SK-N-SH treated with all-trans-retinoic acid at 6 μM for 48 hours (cell line): Measurements from ENCODE around the gene RPP21.

Experiments
- ATAC-seq: fragments of 200-7000 bp; cut with Tn5 transposase; 3 replicates; pipeline ENCODE4 v1.9.1; 2020; ENCODE audit warnings: mild to moderate bottlenecking, moderate library complexity
- ARNTL ChIP-seq: fragments of 450-650 bp; formaldehyde crosslinking; IDR thresholded peaks from 2 replicates; pipeline ENCODE4 v1.5.0; 2020; ENCODE audit warnings: low read depth, mild to moderate bottlenecking, moderate library complexity, borderline replicate concordance
- BACH2 ChIP-seq: fragments of 250-450 bp; sonication (Bioruptor Pico); IDR thresholded peaks from 2 replicates; pipeline ENCODE4 v1.9.0; 2021; ENCODE audit warnings: mild to moderate bottlenecking, borderline replicate concordance
- CREB5 ChIP-seq: fragments of 250-450 bp; sonication (Bioruptor Pico); IDR thresholded peaks from 2 replicates; pipeline ENCODE4 v1.5.1; 2020; ENCODE audit warnings: low read depth, mild to moderate bottlenecking, moderate library complexity
- CSDC2 ChIP-seq: fragments of 250-450 bp; sonication (Bioruptor Pico); IDR thresholded peaks from 2 replicates; pipeline ENCODE4 v1.5.0; 2020; ENCODE audit warnings: mild to moderate bottlenecking, moderate library complexity
- CSRNP3 ChIP-seq: fragments of 250-450 bp; sonication (Bioruptor Pico); IDR thresholded peaks from 2 replicates; pipeline ENCODE4 v1.5.1; 2021; ENCODE audit warnings: mild to moderate bottlenecking, moderate library complexity
- ESRRG ChIP-seq: fragments of 250-450 bp; sonication (Bioruptor Pico); IDR thresholded peaks from 2 replicates; pipeline ENCODE4 v1.6.1; 2021; ENCODE audit warnings: mild to moderate bottlenecking
- GLIS3 ChIP-seq: fragments of 250-450 bp; sonication (Bioruptor Pico); IDR thresholded peaks from 2 replicates; pipeline ENCODE4 v1.5.0; 2020; ENCODE audit warnings: mild to moderate bottlenecking, moderate library complexity
- ISL1 ChIP-seq: fragments of 250-450 bp; sonication (Bioruptor Pico); IDR thresholded peaks from 2 replicates; pipeline ENCODE4 v2.1.2; 2022; ENCODE audit warnings: mild to moderate bottlenecking, moderate library complexity
- OSR1 ChIP-seq: fragments of 250-450 bp; sonication (Bioruptor Pico); IDR thresholded peaks from 2 replicates; pipeline ENCODE4 v1.8.0; 2022; ENCODE audit warnings: moderate library complexity, mild to moderate bottlenecking, inconsistent platforms
- PATZ1 ChIP-seq: fragments of 250-450 bp; sonication (Bioruptor Pico); IDR thresholded peaks from 2 replicates; pipeline ENCODE4 v1.8.0; 2020; ENCODE audit warnings: mild to moderate bottlenecking, moderate library complexity, borderline replicate concordance
- PPARA ChIP-seq: fragments of 250-450 bp; sonication (Bioruptor Pico); IDR thresholded peaks from 2 replicates; pipeline ENCODE4 v1.5.0; 2020; ENCODE audit warnings: mild to moderate bottlenecking, borderline replicate concordance
- RARB ChIP-seq: fragments of 250-450 bp; sonication (Bioruptor Pico); IDR thresholded peaks from 2 replicates; pipeline ENCODE4 v1.8.0; 2021; ENCODE audit warnings: mild to moderate bottlenecking, moderate library complexity
- SNAI2 ChIP-seq: fragments of 250-450 bp; sonication (Bioruptor Pico); IDR thresholded peaks from 2 replicates; pipeline ENCODE4 v1.5.0; 2020; ENCODE audit warnings: mild to moderate bottlenecking, moderate library complexity
- TCF4 ChIP-seq: fragments of 250-450 bp; sonication (Bioruptor Pico); IDR thresholded peaks from 2 replicates; pipeline ENCODE4 v1.8.0; 2021; ENCODE audit warnings: mild to moderate bottlenecking, moderate library complexity, borderline replicate concordance
- TOX ChIP-seq: fragments of 250-450 bp; sonication (Bioruptor Pico); IDR thresholded peaks from 2 replicates; pipeline ENCODE4 v1.8.0; 2021; ENCODE audit warnings: mild to moderate bottlenecking, moderate library complexity, borderline replicate concordance
- TSHZ2 ChIP-seq: fragments of 250-450 bp; sonication (Bioruptor Pico); IDR thresholded peaks from 2 replicates; pipeline ENCODE4 v1.5.0; 2020; ENCODE audit warnings: mild to moderate bottlenecking, moderate library complexity
- ZC3H10 ChIP-seq: fragments of 250-450 bp; sonication (Bioruptor Pico); IDR thresholded peaks from 2 replicates; pipeline ENCODE4 v1.5.1; 2021; ENCODE audit warnings: mild to moderate bottlenecking, moderate library complexity
- ZFP3 ChIP-seq: fragments of 250-450 bp; sonication (Bioruptor Pico); IDR thresholded peaks from 2 replicates; pipeline ENCODE4 v1.5.0; 2020; ENCODE audit warnings: mild to moderate bottlenecking, moderate library complexity
- ZFP30 ChIP-seq: fragments of 450-650 bp; formaldehyde crosslinking; IDR thresholded peaks from 2 replicates; pipeline ENCODE4 v1.5.0; 2022; ENCODE audit warnings: mild to moderate bottlenecking, moderate library complexity
- ZNF565 ChIP-seq: fragments of 450-650 bp; formaldehyde crosslinking; conservative IDR thresholded peaks from 2 replicates; pipeline ENCODE4 v1.5.0; 2020; ENCODE audit warnings: low read depth, mild to moderate bottlenecking, moderate library complexity
- ZNF70 ChIP-seq: fragments of 450-650 bp; formaldehyde crosslinking; IDR thresholded peaks from 2 replicates; pipeline ENCODE4 v1.5.0; 2020; ENCODE audit warnings: mild to moderate bottlenecking, moderate library complexity

Gene RPP21

GRCh38 chr6:30386166-30386565 lies 41.2 kb downstream of the RPP21 start:
- no peak for ATAC-seq
- TF ChIP-seq RARB (CRISPR knock-in tag): no peak
- no peak for TF ChIP-seq ZFP30
- TF ChIP-seq OSR1: no peak
- TF ChIP-seq ESRRG: no peak
- TF ChIP-seq ZNF565 (CRISPR knock-in tag): no peak
- no peak for TF ChIP-seq GLIS3 (CRISPR knock-in tag)
- TF ChIP-seq CREB5 (CRISPR knock-in tag): no peak
- no peak for TF ChIP-seq CSDC2 (CRISPR knock-in tag)
- no peak for TF ChIP-seq ISL1

- ATAC-seq: no peak
- no peak for TF ChIP-seq ARNTL
- TF ChIP-seq ISL1: no peak
- TF ChIP-seq CSRNP3 (CRISPR knock-in tag): no peak
- no peak for TF ChIP-seq SNAI2 (CRISPR knock-in tag)
- no peak for TF ChIP-seq CREB5 (CRISPR knock-in tag)
- TF ChIP-seq GLIS3 (CRISPR knock-in tag): no peak
- TF ChIP-seq ZFP30: no peak
- TF ChIP-seq CSDC2 (CRISPR knock-in tag): no peak
- TF ChIP-seq OSR1: no peak
- no peak for TF ChIP-seq RARB (CRISPR knock-in tag)
- TF ChIP-seq ZFP3 (CRISPR knock-in tag): no peak
- no peak for TF ChIP-seq TCF4 (CRISPR knock-in tag)
- TF ChIP-seq ZC3H10 (CRISPR knock-in tag): no peak
- TF ChIP-seq ZNF70: no peak
- no peak for TF ChIP-seq ZNF565 (CRISPR knock-in tag)
- TF ChIP-seq, all 23 proteins: peak for 0
Measured at GRCh38 chr6:30391240-30391639, 46.3 kb downstream of the RPP21 start.

- ATAC-seq: no peak
- TF ChIP-seq ARNTL (no peak), GLIS3 (CRISPR knock-in tag) (no peak), CREB5 (CRISPR knock-in tag) (no peak), ESRRG (no peak), TOX (CRISPR knock-in tag) (no peak), SNAI2 (CRISPR knock-in tag) (no peak), ZNF565 (CRISPR knock-in tag) (no peak), BACH2 (no peak), TSHZ2 (CRISPR knock-in tag) (no peak), RARB (CRISPR knock-in tag) (no peak), TCF4 (CRISPR knock-in tag) (no peak), ZFP30 (no peak), ZC3H10 (CRISPR knock-in tag) (no peak), CSDC2 (CRISPR knock-in tag) (no peak), PPARA (CRISPR knock-in tag) (no peak), ZFP3 (CRISPR knock-in tag) (no peak), PATZ1 (CRISPR knock-in tag) (no peak)
Measured at GRCh38 chr6:30394139-30394538, 49.2 kb downstream of the RPP21 start.
